T-cell (primary cell): ENCODE results near the gene SKP2. TPM values are rescaled to one million over a fixed set of nuclear protein-coding genes. Genes with fewer than 3 reads are reported as not detected.

Experiments
- ATAC-seq, 4 experiments: fragments of 200-7000 bp in 3 of 4; fragments of 150-1000 bp in 1 of 4; cut with Tn5 transposase; replicated peaks in 1 of 4; 1 replicate in 3 of 4; 2 replicates in 1 of 4; pipeline ENCODE4 v1.10.0; 2021; ENCODE audit warnings: moderate library complexity in 3 of 4, mild to moderate bottlenecking in 2 of 4, moderate number of reproducible peaks in 1 of 4
- CTCF ChIA-PET, 2 donors: fragments of 300-600 bp; sonication (Branson Sonifier 250); formaldehyde crosslinking; loops; one replicate each; lab custom pipeline; 2022; ENCODE audit warnings: antibody characterized with exemption in 2 of 2; lab: Charles Lee
- POLR2A ChIA-PET, 2 donors: fragments of 300-600 bp; sonication (Branson Sonifier 250); formaldehyde crosslinking; loops; one replicate each; lab custom pipeline; 2022; ENCODE audit warnings: antibody characterized with exemption in 2 of 2; lab: Charles Lee
- DNase-seq, 35 experiments: peaks; one replicate each; pipeline versions ENCODE4 v3.0.0 to v3.0.0-alpha.2; 2013 to 2023
- H3K27ac ChIP-seq: one replicate; pipeline ENCODE4 v1.5.1; 2013; ENCODE audit warnings: low read length
- H3K27me3 ChIP-seq, 2 experiments: replicated peaks in 1 of 2; 1 replicate in 1 of 2; 2 replicates in 1 of 2; pipeline versions ENCODE4 v1.6.1 to v1.7.0; 2013; ENCODE audit warnings: low read length in 1 of 2, mixed read lengths in 1 of 2; ENCODE audit not compliant: control insufficient read depth in 2 of 2, insufficient read depth in 2 of 2; ENCODE audit errors: extremely low read depth in 1 of 2
- H3K36me3 ChIP-seq, 2 donors: 1 replicate in 1 of 2; 2 replicates in 1 of 2; pipeline versions ENCODE4 v1.6.1 to v1.7.0; 2013; ENCODE audit warnings: low read length in 1 of 2; ENCODE audit not compliant: control insufficient read depth in 2 of 2, insufficient read depth in 1 of 2; ENCODE audit errors: extremely low read depth in 1 of 2
- H3K4me1 ChIP-seq, 2 experiments: 1 replicate in 1 of 2; 2 replicates in 1 of 2; pipeline versions ENCODE4 v1.6.1 to v1.7.0; 2013; ENCODE audit warnings: low read length in 2 of 2, mixed read lengths in 1 of 2; ENCODE audit not compliant: insufficient read depth in 2 of 2, control insufficient read depth in 1 of 2; ENCODE audit errors: extremely low read depth in 1 of 2
- H3K4me3 ChIP-seq, 2 donors: 1 replicate in 1 of 2; 2 replicates in 1 of 2; pipeline versions ENCODE4 v1.5.1 to v1.7.0; 2013; ENCODE audit warnings: mild to moderate bottlenecking in 2 of 2, low read length in 1 of 2, moderate library complexity in 1 of 2; ENCODE audit not compliant: control insufficient read depth in 1 of 2; ENCODE audit errors: extremely low read depth in 1 of 2
- H3K9me3 ChIP-seq: 2 replicates; pipeline ENCODE4 v1.7.0; 2013
- H3K27ac Mint-ChIP-seq, 2 donors: one replicate each; pipeline ENCODE4 v1.8.0; 2020 to 2021; ENCODE audit warnings: mild to moderate bottlenecking in 2 of 2, mixed read lengths in 2 of 2
- H3K27me3 Mint-ChIP-seq, 2 donors: one replicate each; pipeline ENCODE4 v1.8.0; 2021 to 2022; ENCODE audit warnings: mixed read lengths in 2 of 2
- H3K36me3 Mint-ChIP-seq: one replicate; pipeline ENCODE4 v1.8.0; 2021; ENCODE audit warnings: mixed read lengths
- H3K4me1 Mint-ChIP-seq, 3 donors: one replicate each; pipeline ENCODE4 v1.8.0; 2020 to 2022; ENCODE audit warnings: mixed read lengths in 3 of 3, mild to moderate bottlenecking in 1 of 3
- H3K4me3 Mint-ChIP-seq, 3 donors: one replicate each; pipeline ENCODE4 v1.8.0; 2020 to 2022; ENCODE audit warnings: mild to moderate bottlenecking in 3 of 3, mixed read lengths in 3 of 3, moderate library complexity in 3 of 3
- H3K9me3 Mint-ChIP-seq, 3 donors: one replicate each; pipeline ENCODE4 v1.8.0; 2020 to 2022; ENCODE audit warnings: mixed read lengths in 3 of 3
- WGBS: methylation state at CpG from one replicate; pipeline ENCODE4 v1.1.5; 2013; ENCODE audit warnings: missing lambda C conversion rate; ENCODE audit not compliant: insufficient coverage; 5-methylcytosine and 5-hydroxymethylcytosine counted together
- total RNA-seq, 35 experiments: library from RNA in 6 of 35; stranded (reverse) in 6 of 35; fragments of 120-200 nt in 1 of 35; gene quantifications; one replicate each; pipeline versions ENCODE4 v1.2.1 to v1.2.4 and lab custom pipeline; 2013 to 2026

The SKP2 gene
- total RNA-seq, 5 donors from 2014 or later (not counting 1 experiment from before 2014, with no cell fraction given): 12.8 to 26.0 (median 19.6) TPM

GRCh38 chr5:36161361-36161760 lies 9.4 kb downstream of the SKP2 start:
- ChIA-PET CTCF (interaction anchor here in 1 of 2 donors (0.6 kb wide), 1 partner anchor 485 kb away, joined by 3 read pairs; no protein-coding TSS in a partner anchor), POLR2A (interaction anchor here in 1 of 2 donors (0.6 kb wide), 1 partner anchor 1209 kb away, joined by 3 read pairs; no protein-coding TSS in a partner anchor)
- no peak overlapping the region for H3K27ac ChIP-seq
- DNase-seq (no peak), ATAC-seq (no peak)
- no peak overlapping the region for H3K4me3 Mint-ChIP-seq
- no peaks in the 10 kb centered on the region for H3K9me3 ChIP-seq
- peaks cover 20 to 52% (median 23%) of the 10 kb centered on the region in 3 donors for H3K4me1 Mint-ChIP-seq
- H3K4me3 ChIP-seq: no peak overlapping the region
- no peaks in the 10 kb centered on the region for H3K27me3 Mint-ChIP-seq
- peaks cover 6 to 66% of the 10 kb centered on the region in 2 donors for H3K36me3 ChIP-seq
- no peaks in the 10 kb centered on the region for H3K27me3 ChIP-seq
- H3K4me1 ChIP-seq: no peaks in the 10 kb centered on the region
- WGBS: 71% methylated on average over 2 of the region's 4 CpGs
- H3K9me3 Mint-ChIP-seq: no peaks in the 10 kb centered on the region
- H3K36me3 Mint-ChIP-seq: peaks cover 78% of the 10 kb centered on the region
- no peak overlapping the region for H3K27ac Mint-ChIP-seq

- no peak overlapping the region for H3K27ac ChIP-seq
- H3K9me3 ChIP-seq: no peaks in the 10 kb centered on the region
- Mint-ChIP-seq H3K9me3 (no peaks in the 10 kb centered on the region), H3K27me3 (no peaks in the 10 kb centered on the region), H3K36me3 (peaks cover 74% of the 10 kb centered on the region), H3K4me1 (peaks cover 17 to 43% (median 22%) of the 10 kb centered on the region in 3 donors), H3K27ac (no peak overlapping the region), H3K4me3 (no peak overlapping the region)
- 89% methylated on average over 5 of the region's 9 CpGs for WGBS
- H3K27me3 ChIP-seq: no peaks in the 10 kb centered on the region
- ATAC-seq: no peak
- CTCF ChIA-PET: no interaction called here
- H3K4me1 ChIP-seq: no peaks in the 10 kb centered on the region
- POLR2A ChIA-PET: no interaction called here
- H3K36me3 ChIP-seq: peaks cover 8 to 65% of the 10 kb centered on the region in 2 donors
- no peak overlapping the region for H3K4me3 ChIP-seq
- no peak for DNase-seq
These were observed 11.0 kb downstream of the SKP2 start for GRCh38 chr5:36162810-36163486.

GRCh38 chr5:36164461-36164860 lies 12.6 kb downstream of the SKP2 start:
- Mint-ChIP-seq H3K36me3 (peaks cover 75% of the 10 kb centered on the region), H3K27ac (no peak overlapping the region), H3K27me3 (no peaks in the 10 kb centered on the region), H3K4me3 (no peak overlapping the region), H3K4me1 (peaks cover 24 to 43% (median 26%) of the 10 kb centered on the region in 3 donors), H3K9me3 (no peaks in the 10 kb centered on the region)
- CTCF ChIA-PET: no interaction called here
- Histone ChIP-seq H3K9me3 (no peaks in the 10 kb centered on the region), H3K27ac (no peak overlapping the region), H3K4me3 (no peak overlapping the region), H3K36me3 (peaks cover 8 to 71% of the 10 kb centered on the region in 2 donors), H3K4me1 (peaks cover 7% of the 10 kb centered on the region in 2 experiments), H3K27me3 (no peaks in the 10 kb centered on the region)
- POLR2A ChIA-PET: no interaction called here
- no CpG with 5 or more reads among the region's 4 CpGs for WGBS
- DNase-seq (no peak), ATAC-seq (no peak)

DNA sequence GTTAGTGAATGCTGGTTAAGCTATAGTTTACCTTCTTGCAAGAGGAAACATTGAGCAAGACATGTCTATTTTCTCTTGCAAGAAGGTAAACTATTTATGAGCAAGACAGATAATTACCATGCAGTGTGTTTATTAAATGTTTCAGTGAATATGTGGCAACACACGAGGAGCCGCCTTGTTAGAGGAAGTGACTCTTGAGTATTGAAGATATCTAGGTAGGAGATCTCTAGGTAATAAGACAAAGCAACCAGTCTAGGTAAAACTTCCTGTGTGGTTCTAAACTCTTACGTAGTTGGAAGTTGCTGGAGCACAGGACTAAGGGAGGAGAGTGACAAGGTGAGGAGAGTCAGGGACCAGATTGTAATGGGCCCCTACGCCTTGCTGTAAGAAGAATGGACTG lies 16.8 kb downstream of the SKP2 start:
- Mint-ChIP-seq H3K4me1 (peaks cover 15 to 20% (median 18%) of the 10 kb centered on the region in 3 donors), H3K36me3 (peaks cover 69% of the 10 kb centered on the region), H3K4me3 (no peak overlapping the region), H3K27ac (peak overlapping the region; percentile 68 to 78), H3K27me3 (no peaks in the 10 kb centered on the region), H3K9me3 (no peaks in the 10 kb centered on the region)
- ATAC-seq (peak; percentile 37 to 85 (median 70)), DNase-seq (peak in 2 of 35 experiments; percentile 1 to 12)
- peaks cover 7% of the 10 kb centered on the region in 2 experiments for H3K4me1 ChIP-seq
- WGBS: 58% methylated on average over 2 of the region's 4 CpGs
- ChIA-PET POLR2A (no interaction called here), CTCF (no interaction called here)
- H3K9me3 ChIP-seq: no peaks in the 10 kb centered on the region
- no peak overlapping the region for H3K4me3 ChIP-seq
- H3K27me3 ChIP-seq: no peaks in the 10 kb centered on the region
- peaks cover 14 to 80% of the 10 kb centered on the region in 2 donors for H3K36me3 ChIP-seq
- H3K27ac ChIP-seq: no peak overlapping the region

GRCh38 chr5:36170832-36171424 lies 19.0 kb downstream of the SKP2 start:
- Histone ChIP-seq H3K36me3 (peaks cover 8 to 81% of the 10 kb centered on the region in 2 donors), H3K4me3 (no peak overlapping the region), H3K27ac (no peak overlapping the region), H3K4me1 (peaks cover 7% of the 10 kb centered on the region in 2 experiments), H3K27me3 (no peaks in the 10 kb centered on the region), H3K9me3 (no peaks in the 10 kb centered on the region)
- Mint-ChIP-seq H3K4me1 (peaks cover 15 to 18% (median 16%) of the 10 kb centered on the region in 3 donors), H3K9me3 (no peaks in the 10 kb centered on the region), H3K4me3 (no peak overlapping the region), H3K36me3 (peaks cover 74% of the 10 kb centered on the region), H3K27me3 (no peaks in the 10 kb centered on the region), H3K27ac (no peak overlapping the region)
- ChIA-PET POLR2A (no interaction called here), CTCF (no interaction called here)
- WGBS: 100% methylated on average over 2 of the region's 5 CpGs
- ATAC-seq (no peak), DNase-seq (no peak)

- Mint-ChIP-seq H3K4me1 (peaks cover 15 to 18% (median 15%) of the 10 kb centered on the region in 3 donors), H3K36me3 (peaks cover 60% of the 10 kb centered on the region), H3K9me3 (no peaks in the 10 kb centered on the region), H3K4me3 (no peak overlapping the region), H3K27ac (no peak overlapping the region), H3K27me3 (no peaks in the 10 kb centered on the region)
- peaks cover 7% of the 10 kb centered on the region in 2 experiments for H3K4me1 ChIP-seq
- H3K27me3 ChIP-seq: no peaks in the 10 kb centered on the region
- H3K4me3 ChIP-seq: no peak overlapping the region
- no CpG with 5 or more reads among the region's 1 CpG for WGBS
- peaks cover 5 to 76% of the 10 kb centered on the region in 2 donors for H3K36me3 ChIP-seq
- CTCF ChIA-PET: interaction anchor here in 1 of 2 donors (0.7 kb wide), 1 partner anchor 864 kb away, joined by 3 read pairs; no protein-coding TSS in a partner anchor
- DNase-seq: no peak
- POLR2A ChIA-PET: interaction anchor here in 1 of 2 donors (0.5 kb wide), 1 partner anchor 1160 kb away, joined by 4 read pairs; no protein-coding TSS in a partner anchor
- no peak overlapping the region for H3K27ac ChIP-seq
- H3K9me3 ChIP-seq: no peaks in the 10 kb centered on the region
- ATAC-seq: no peak
These were observed 20.7 kb downstream of the SKP2 start for GRCh38 chr5:36172599-36172998.
